Glutamatergic neuron (in vitro differentiated cells): ENCODE measurements around the gene APBA2. TPM values are rescaled to one million over a fixed set of nuclear protein-coding genes. Genes with fewer than 3 reads are reported as not detected.

ENCODE experiments used
- DNase-seq: peaks from one replicate; pipeline ENCODE4 v3.0.0; 2022
- H3K27ac Mint-ChIP-seq: one replicate; pipeline ENCODE4 v1.8.0; 2020; ENCODE audit warnings: mild to moderate bottlenecking, mixed read lengths, inconsistent platforms; ENCODE audit not compliant: unreplicated experiment
- H3K27me3 Mint-ChIP-seq: one replicate; pipeline ENCODE4 v1.8.0; 2020; ENCODE audit warnings: mild to moderate bottlenecking, moderate library complexity, mixed read lengths, inconsistent platforms; ENCODE audit not compliant: unreplicated experiment
- H3K36me3 Mint-ChIP-seq: one replicate; pipeline ENCODE4 v1.8.0; 2020; ENCODE audit warnings: mild to moderate bottlenecking, mixed read lengths, inconsistent platforms; ENCODE audit not compliant: unreplicated experiment
- H3K4me1 Mint-ChIP-seq: one replicate; pipeline ENCODE4 v1.8.0; 2020; ENCODE audit warnings: mild to moderate bottlenecking, low read depth, mixed read lengths, inconsistent platforms; ENCODE audit not compliant: unreplicated experiment
- H3K4me3 Mint-ChIP-seq: one replicate; pipeline ENCODE4 v1.8.0; 2020; ENCODE audit warnings: mild to moderate bottlenecking, mixed read lengths, inconsistent platforms; ENCODE audit not compliant: unreplicated experiment
- H3K9me3 Mint-ChIP-seq: one replicate; pipeline ENCODE4 v1.8.0; 2020; ENCODE audit warnings: mild to moderate bottlenecking, moderate library complexity, mixed read lengths, inconsistent platforms; ENCODE audit not compliant: unreplicated experiment
- CTCF ChIP-seq: fragments of 200-600 bp; sonication (generic); IDR thresholded peaks from one replicate; pipeline ENCODE4 v1.5.0; 2021; ENCODE audit not compliant: partially characterized antibody, unreplicated experiment
- total RNA-seq: library from RNA; stranded (reverse); fragmentation: NEBNext Ultra II Directional; extraction: Animal tissue kit (Norgen Biotek cat#: 25700); gene quantifications from one replicate; pipeline ENCODE4 v1.2.1, GENCODE V29; 2021; ENCODE audit not compliant: unreplicated experiment

The APBA2 gene
- total RNA-seq, 1 donor from 2014 or later = 166 TPM

GRCh38 chr15:28904003-28904402 is 18.2 kb downstream of the APBA2 start:
- Mint-ChIP-seq H3K4me1 (peaks cover 45% of the 10 kb centered on the region), H3K27ac (no peak overlapping the region), H3K9me3 (peaks cover 10% of the 10 kb centered on the region), H3K36me3 (no peaks in the 10 kb centered on the region), H3K27me3 (peaks cover 16% of the 10 kb centered on the region), H3K4me3 (no peak overlapping the region)
- TF ChIP-seq CTCF = no peak
- no peak for DNase-seq

GRCh38 chr15:28904541-28905315 is 19.0 kb downstream of the APBA2 start:
- H3K4me1 Mint-ChIP-seq = peaks cover 45% of the 10 kb centered on the region
- peaks cover 13% of the 10 kb centered on the region for H3K27me3 Mint-ChIP-seq
- H3K4me3 Mint-ChIP-seq = peak overlapping the region; percentile 16
- peaks cover 10% of the 10 kb centered on the region for H3K9me3 Mint-ChIP-seq
- peaks cover 4% of the 10 kb centered on the region for H3K36me3 Mint-ChIP-seq
- TF ChIP-seq CTCF = no peak
- no peak for DNase-seq
- H3K27ac Mint-ChIP-seq = peak overlapping the region; percentile 39

- H3K4me1 Mint-ChIP-seq = peaks cover 51% of the 10 kb centered on the region
- H3K4me3 Mint-ChIP-seq = peak overlapping the region; percentile 63
- TF ChIP-seq CTCF = no peak
- DNase-seq = no peak
- peaks cover 5% of the 10 kb centered on the region for H3K9me3 Mint-ChIP-seq
- H3K27ac Mint-ChIP-seq = peak overlapping the region; percentile 90
- peaks cover 4% of the 10 kb centered on the region for H3K36me3 Mint-ChIP-seq
- peaks cover 9% of the 10 kb centered on the region for H3K27me3 Mint-ChIP-seq
Measured at GRCh38 chr15:28907338-28907960, 21.7 kb downstream of the APBA2 start.

GRCh38 chr15:28909958-28910500 is 24.3 kb downstream of the APBA2 start:
- peaks cover 4% of the 10 kb centered on the region for H3K36me3 Mint-ChIP-seq
- H3K4me3 Mint-ChIP-seq = no peak overlapping the region
- H3K9me3 Mint-ChIP-seq = peaks cover 6% of the 10 kb centered on the region
- peaks cover 8% of the 10 kb centered on the region for H3K27me3 Mint-ChIP-seq
- peak overlapping the region; percentile 99 for H3K27ac Mint-ChIP-seq
- DNase-seq = no peak
- H3K4me1 Mint-ChIP-seq = peaks cover 50% of the 10 kb centered on the region
- no peak for TF ChIP-seq CTCF
